Ishikawa (cell line): ENCODE results near the gene MCM6.

Experiments
- CEBPB ChIP-seq: IDR thresholded peaks from 2 replicates; pipeline ENCODE4 v1.6.1; 2012
- CREB1 ChIP-seq: IDR thresholded peaks from 2 replicates; pipeline ENCODE4 v1.6.1; 2012; ENCODE audit warnings: low read depth
- EP300 ChIP-seq: IDR thresholded peaks from 2 replicates; pipeline ENCODE4 v1.6.1; 2012; ENCODE audit warnings: borderline replicate concordance
- FOXM1 ChIP-seq: IDR thresholded peaks from 2 replicates; pipeline ENCODE4 v1.6.1; 2012; ENCODE audit warnings: low read depth, borderline replicate concordance
- RAD21 ChIP-seq: IDR thresholded peaks from 2 replicates; pipeline ENCODE4 v1.6.1; 2012; ENCODE audit warnings: low read depth
- REST ChIP-seq: IDR thresholded peaks from 2 replicates; pipeline ENCODE4 v1.6.1; 2012; ENCODE audit warnings: low read depth, mild to moderate bottlenecking
- TAF1 ChIP-seq: IDR thresholded peaks from 2 replicates; pipeline ENCODE4 v1.6.1; 2012; ENCODE audit warnings: low read depth, mild to moderate bottlenecking
- ZBTB7A ChIP-seq: IDR thresholded peaks from 2 replicates; pipeline ENCODE4 v1.6.1; 2012; ENCODE audit warnings: low read depth
- TF ChIP-seq, protein P1 (sequence below): IDR thresholded peaks from 2 replicates; pipeline ENCODE4 v1.6.1; 2012
- TF ChIP-seq, protein P2 (sequence below): IDR thresholded peaks from 2 replicates; pipeline ENCODE4 v1.6.1; 2012

DNA sequence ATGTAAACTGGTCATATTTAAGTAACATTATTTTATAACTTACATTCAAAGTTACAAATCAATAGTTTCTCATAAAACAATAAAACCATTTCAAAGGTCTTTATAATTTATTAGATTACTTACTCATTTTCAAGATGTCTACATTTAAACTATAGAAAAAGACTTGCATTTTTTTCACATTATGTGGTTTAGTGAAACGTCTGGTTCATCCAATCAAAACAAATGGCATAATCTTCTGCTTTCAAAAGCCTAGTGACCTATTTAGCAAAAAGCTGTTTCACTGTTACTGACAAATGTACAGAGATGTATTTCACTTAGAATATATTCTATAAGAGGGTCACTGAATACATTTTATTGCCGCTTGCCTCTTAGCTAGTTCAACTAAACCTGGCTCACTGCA, 49.3 kb upstream of the MCM6 start:
- TF ChIP-seq CEBPB = no peak
- no peak for TF ChIP-seq CREB1
- no peak for TF ChIP-seq ZBTB7A
- TF ChIP-seq, protein P1, sequence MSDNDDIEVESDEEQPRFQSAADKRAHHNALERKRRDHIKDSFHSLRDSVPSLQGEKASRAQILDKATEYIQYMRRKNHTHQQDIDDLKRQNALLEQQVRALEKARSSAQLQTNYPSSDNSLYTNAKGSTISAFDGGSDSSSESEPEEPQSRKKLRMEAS = no peak
- TF ChIP-seq FOXM1 = no peak
- TF ChIP-seq TAF1 = no peak
- no peak for TF ChIP-seq EP300
- TF ChIP-seq REST = no peak
- TF ChIP-seq RAD21 = no peak
- TF ChIP-seq, protein P2, sequence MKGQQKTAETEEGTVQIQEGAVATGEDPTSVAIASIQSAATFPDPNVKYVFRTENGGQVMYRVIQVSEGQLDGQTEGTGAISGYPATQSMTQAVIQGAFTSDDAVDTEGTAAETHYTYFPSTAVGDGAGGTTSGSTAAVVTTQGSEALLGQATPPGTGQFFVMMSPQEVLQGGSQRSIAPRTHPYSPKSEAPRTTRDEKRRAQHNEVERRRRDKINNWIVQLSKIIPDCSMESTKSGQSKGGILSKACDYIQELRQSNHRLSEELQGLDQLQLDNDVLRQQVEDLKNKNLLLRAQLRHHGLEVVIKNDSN = no peak
